Measurements from ENCODE around the gene WDR86. TPM values are rescaled to one million over a fixed set of nuclear protein-coding genes. Genes with fewer than 3 reads are reported as not detected.

Gene WDR86
- 24.4 to 32.4 TPM (median 30.7 TPM) in 3 replicates for total RNA-seq (2021)
- Bru-seq, nascent RNA, result percentile 60 among the genes with signal in this experiment
- long read RNA-seq, experiment 1, transcript WDR86-201 (6 exons, 2,023 nt), result major isoform, 8 of 36 reads
- long read RNA-seq, experiment 1, partial matches to known transcripts, result 5 of 36 reads
- long read RNA-seq, experiment 1, other reads (novel, unspliced or antisense), result 19 of 36 reads
- long read RNA-seq, experiment 2, transcript WDR86-201 (6 exons, 2,023 nt), result major isoform, 6 of 24 reads
- long read RNA-seq, experiment 2, partial matches to known transcripts, result 8 of 24 reads
- long read RNA-seq, experiment 2, other reads (novel, unspliced or antisense), result 7 of 24 reads
- long read RNA-seq, experiment 3, result 0 reads

- peak; percentile 62 for DNase-seq (ENCODE audit: low spot score)
Observed at GRCh38 chr7:151409667-151410404, at the start of gene WDR86. TSS of gene WDR86 (minus strand) at chr7:151410038. CDS start at chr7:151409589, 449 bp downstream.

GRCh38 chr7:151457534-151457933, 47.7 kb upstream of the WDR86 start:
- H3K4me1 Mint-ChIP-seq, result peaks cover 85% of the 10 kb centered on the region
- POLR2A ChIA-PET, result no interaction called here
- DNase-seq (ENCODE audit: low spot score) (no peak), ATAC-seq (no peak)
- peaks cover 5% of the 10 kb centered on the region for H3K27me3 Mint-ChIP-seq (ENCODE audit: low read depth)
- H3K9me3 Mint-ChIP-seq, result peaks cover 18% of the 10 kb centered on the region
- H3K36me3 Mint-ChIP-seq, result peaks cover 25% of the 10 kb centered on the region
- H3K27ac Mint-ChIP-seq, result peak overlapping the region; percentile 97
- peak overlapping the region; percentile 29; the same call in 1 of the 2 replicates for H3K4me3 Mint-ChIP-seq
- CTCF ChIA-PET, result interaction anchor here (0.6 to 2.7 kb wide), 5 partner anchors 9 to 302 kb away, joined by 3 to 14 read pairs (median 4); no protein-coding TSS in a partner anchor
- TF ChIP-seq HMGA2 (CRISPR knock-in tag; IDR thresholded peaks at IDR 0.05) (no peak), ESRRA (CRISPR knock-in tag; IDR thresholded peaks at IDR 0.05; ENCODE audit: borderline replicate concordance) (no peak), ZNF263 (CRISPR knock-in tag; IDR thresholded peaks at IDR 0.05; ENCODE audit: low read depth) (no peak), FOXP1 (CRISPR knock-in tag; IDR thresholded peaks at IDR 0.05; ENCODE audit: borderline replicate concordance) (no peak), ATF3 (CRISPR knock-in tag; conservative IDR thresholded peaks at IDR 0.05) (no peak), JAZF1 (CRISPR knock-in tag; IDR thresholded peaks at IDR 0.05) (no peak), ZBTB21 (CRISPR knock-in tag; IDR thresholded peaks at IDR 0.05; ENCODE audit: borderline replicate concordance) (no peak), ZNF317 (CRISPR knock-in tag; IDR thresholded peaks at IDR 0.05; ENCODE audit: borderline replicate concordance, low read depth) (no peak), TEAD1 (CRISPR knock-in tag; IDR thresholded peaks at IDR 0.05) (no peak)
- TF ChIP-seq, protein P1, sequence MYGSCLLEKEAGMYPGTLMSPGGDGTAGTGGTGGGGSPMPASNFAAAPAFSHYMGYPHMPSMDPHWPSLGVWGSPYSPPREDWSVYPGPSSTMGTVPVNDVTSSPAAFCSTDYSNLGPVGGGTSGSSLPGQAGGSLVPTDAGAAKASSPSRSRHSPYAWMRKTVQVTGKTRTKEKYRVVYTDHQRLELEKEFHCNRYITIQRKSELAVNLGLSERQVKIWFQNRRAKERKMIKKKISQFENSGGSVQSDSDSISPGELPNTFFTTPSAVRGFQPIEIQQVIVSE (CRISPR knock-in tag; IDR thresholded peaks at IDR 0.05; ENCODE audit: borderline replicate concordance), result no peak
- TF ChIP-seq, protein P2, sequence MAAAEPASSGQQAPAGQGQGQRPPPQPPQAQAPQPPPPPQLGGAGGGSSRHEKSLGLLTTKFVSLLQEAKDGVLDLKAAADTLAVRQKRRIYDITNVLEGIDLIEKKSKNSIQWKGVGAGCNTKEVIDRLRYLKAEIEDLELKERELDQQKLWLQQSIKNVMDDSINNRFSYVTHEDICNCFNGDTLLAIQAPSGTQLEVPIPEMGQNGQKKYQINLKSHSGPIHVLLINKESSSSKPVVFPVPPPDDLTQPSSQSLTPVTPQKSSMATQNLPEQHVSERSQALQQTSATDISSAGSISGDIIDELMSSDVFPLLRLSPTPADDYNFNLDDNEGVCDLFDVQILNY (CRISPR knock-in tag; IDR thresholded peaks at IDR 0.05), result no peak

More at GRCh38 chr7:151409667-151410404, at the start of gene WDR86:
- ATAC-seq, result peak; percentile 46
- TF ChIP-seq, protein P3, sequence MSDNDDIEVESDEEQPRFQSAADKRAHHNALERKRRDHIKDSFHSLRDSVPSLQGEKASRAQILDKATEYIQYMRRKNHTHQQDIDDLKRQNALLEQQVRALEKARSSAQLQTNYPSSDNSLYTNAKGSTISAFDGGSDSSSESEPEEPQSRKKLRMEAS (CRISPR knock-in tag; IDR thresholded peaks at IDR 0.05), result peak; percentile 35; the same call in 1 of the 2 replicates
- TF ChIP-seq GRHL2 (CRISPR knock-in tag; IDR thresholded peaks at IDR 0.05; ENCODE audit: insufficient replicate concordance, severe bottlenecking) (no peak), EMX1 (CRISPR knock-in tag; IDR thresholded peaks at IDR 0.05) (no peak), ZBTB21 (CRISPR knock-in tag; IDR thresholded peaks at IDR 0.05; ENCODE audit: borderline replicate concordance) (0 out of 2 replicates have a peak, but pooled peaks have one; percentile 30), CREB1 (CRISPR knock-in tag; IDR thresholded peaks at IDR 0.05) (0 out of 2 replicates have a peak, but pooled peaks have one; percentile 8), FOXP1 (CRISPR knock-in tag; IDR thresholded peaks at IDR 0.05; ENCODE audit: borderline replicate concordance) (peak; percentile 23; the same call in 1 of the 2 replicates), ZBTB43 (CRISPR knock-in tag; IDR thresholded peaks at IDR 0.05) (0 out of 2 replicates have a peak, but pooled peaks have one; percentile 7), TP53 (CRISPR knock-in tag; IDR thresholded peaks at IDR 0.05) (peak; percentile 81; the same call in 1 of the 2 replicates), TEAD4 (CRISPR knock-in tag; IDR thresholded peaks at IDR 0.05) (no peak), FOXK1 (CRISPR knock-in tag; IDR thresholded peaks at IDR 0.05) (peak; percentile 3; the same call in 1 of the 2 replicates), SP1 (CRISPR knock-in tag; conservative IDR thresholded peaks at IDR 0.05) (peak; percentile 43)
- TF ChIP-seq, protein P4, sequence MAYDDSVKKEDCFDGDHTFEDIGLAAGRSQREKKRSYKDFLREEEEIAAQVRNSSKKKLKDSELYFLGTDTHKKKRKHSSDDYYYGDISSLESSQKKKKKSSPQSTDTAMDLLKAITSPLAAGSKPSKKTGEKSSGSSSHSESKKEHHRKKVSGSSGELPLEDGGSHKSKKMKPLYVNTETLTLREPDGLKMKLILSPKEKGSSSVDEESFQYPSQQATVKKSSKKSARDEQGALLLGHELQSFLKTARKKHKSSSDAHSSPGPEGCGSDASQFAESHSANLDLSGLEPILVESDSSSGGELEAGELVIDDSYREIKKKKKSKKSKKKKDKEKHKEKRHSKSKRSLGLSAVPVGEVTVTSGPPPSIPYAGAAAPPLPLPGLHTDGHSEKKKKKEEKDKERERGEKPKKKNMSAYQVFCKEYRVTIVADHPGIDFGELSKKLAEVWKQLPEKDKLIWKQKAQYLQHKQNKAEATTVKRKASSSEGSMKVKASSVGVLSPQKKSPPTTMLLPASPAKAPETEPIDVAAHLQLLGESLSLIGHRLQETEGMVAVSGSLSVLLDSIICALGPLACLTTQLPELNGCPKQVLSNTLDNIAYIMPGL (CRISPR knock-in tag; IDR thresholded peaks at IDR 0.05), result peak; percentile 73; the same call in 1 of the 2 replicates
- TF ChIP-seq, protein P5, sequence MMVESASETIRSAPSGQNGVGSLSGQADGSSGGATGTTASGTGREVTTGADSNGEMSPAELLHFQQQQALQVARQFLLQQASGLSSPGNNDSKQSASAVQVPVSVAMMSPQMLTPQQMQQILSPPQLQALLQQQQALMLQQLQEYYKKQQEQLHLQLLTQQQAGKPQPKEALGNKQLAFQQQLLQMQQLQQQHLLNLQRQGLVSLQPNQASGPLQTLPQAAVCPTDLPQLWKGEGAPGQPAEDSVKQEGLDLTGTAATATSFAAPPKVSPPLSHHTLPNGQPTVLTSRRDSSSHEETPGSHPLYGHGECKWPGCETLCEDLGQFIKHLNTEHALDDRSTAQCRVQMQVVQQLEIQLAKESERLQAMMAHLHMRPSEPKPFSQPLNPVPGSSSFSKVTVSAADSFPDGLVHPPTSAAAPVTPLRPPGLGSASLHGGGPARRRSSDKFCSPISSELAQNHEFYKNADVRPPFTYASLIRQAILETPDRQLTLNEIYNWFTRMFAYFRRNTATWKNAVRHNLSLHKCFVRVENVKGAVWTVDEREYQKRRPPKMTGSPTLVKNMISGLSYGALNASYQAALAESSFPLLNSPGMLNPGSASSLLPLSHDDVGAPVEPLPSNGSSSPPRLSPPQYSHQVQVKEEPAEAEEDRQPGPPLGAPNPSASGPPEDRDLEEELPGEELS (CRISPR knock-in tag; IDR thresholded peaks at IDR 0.05), result peak; percentile 2; the same call in 1 of the 2 replicates
- TF ChIP-seq, protein P2 (CRISPR knock-in tag; IDR thresholded peaks at IDR 0.05), result peak; percentile 56; the same call in 1 of the 2 replicates
- POLR2A ChIA-PET, result interaction anchor here (0.9 kb wide), 1 partner anchor 26 kb away, joined by 3 read pairs; no protein-coding TSS in a partner anchor
- peak within 1 kb of the TSS; percentile 74 for H3K4me3 Mint-ChIP-seq
- CTCF ChIA-PET, result interaction anchor here (0.6 to 3.2 kb wide), 9 partner anchors 10 to 391 kb away, joined by 3 to 22 read pairs (median 4); partner anchors contain the start of gene CRYGN
- H3K9me3 Mint-ChIP-seq, result no peaks in the 10 kb centered on the region
- peaks cover 37% of the 10 kb centered on the region for H3K4me1 Mint-ChIP-seq
- peak within 1 kb of the TSS; percentile 22; the same call in 1 of the 2 replicates for H3K27ac Mint-ChIP-seq
- peaks cover 47% of the 10 kb centered on the region for H3K27me3 Mint-ChIP-seq (ENCODE audit: low read depth)
- no peaks in the 10 kb centered on the region for H3K36me3 Mint-ChIP-seq
